ENCODE measurements around the gene UGT2A1.
"Not testable (repeated sequence)": the region's sequence is repeated elsewhere in the genome, so short reads cannot be mapped to it uniquely, and the experiment has no call there.

Gene UGT2A1

GRCh38 chr4:69653147-69653546 lies at the start of gene UGT2A1:
Gene UGT2A1, minus strand, starts transcription at chr4:69653247. Its CDS starts 5,603 bp downstream, at chr4:69647644.
- no peak for DNase-seq (ENCODE audit: low read depth)

DNA sequence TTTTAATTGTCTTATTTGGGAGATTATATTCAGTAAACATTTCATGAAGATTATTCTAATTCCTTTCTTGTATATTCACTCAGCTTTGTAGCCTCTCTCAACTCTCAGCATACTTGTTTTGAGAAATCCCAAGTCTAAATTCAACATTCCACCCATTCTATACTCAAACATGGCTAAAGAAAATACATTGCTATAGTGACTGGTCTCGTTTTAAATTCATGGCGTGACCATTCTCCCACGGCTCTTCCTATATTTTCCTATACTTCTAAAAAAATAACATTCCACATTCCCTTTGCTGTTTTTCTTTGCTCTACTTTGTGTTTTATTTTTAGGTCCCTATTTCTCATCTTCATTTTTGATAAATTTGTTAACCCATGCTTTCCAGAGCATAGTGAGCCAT lies 49.2 kb upstream of the UGT2A1 start:
- no peak for DNase-seq (ENCODE audit: low read depth)

DNA sequence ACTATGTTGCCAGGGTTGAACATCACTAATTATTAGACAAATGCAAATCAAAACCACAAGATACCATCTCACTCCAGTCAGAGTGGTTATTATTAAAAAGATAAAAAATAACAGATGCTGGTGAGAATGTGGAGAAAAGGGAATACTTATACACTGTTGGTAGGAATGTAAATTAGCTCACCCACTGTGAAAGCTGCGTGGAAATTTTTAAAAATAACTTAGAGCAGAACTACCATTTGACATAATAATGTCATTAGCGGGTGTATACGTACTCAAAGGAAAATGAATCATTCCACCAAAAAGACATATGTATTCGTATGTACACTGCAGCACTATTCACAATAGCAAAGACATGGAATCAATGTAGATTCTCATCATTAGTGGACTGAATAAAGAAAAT lies 48.6 kb upstream of the UGT2A1 start:
- no peak for DNase-seq (ENCODE audit: low read depth)

- DNase-seq (ENCODE audit: low read depth): no peak
Measured at GRCh38 chr4:69697536-69698242, 44.6 kb upstream of the UGT2A1 start.

DNA sequence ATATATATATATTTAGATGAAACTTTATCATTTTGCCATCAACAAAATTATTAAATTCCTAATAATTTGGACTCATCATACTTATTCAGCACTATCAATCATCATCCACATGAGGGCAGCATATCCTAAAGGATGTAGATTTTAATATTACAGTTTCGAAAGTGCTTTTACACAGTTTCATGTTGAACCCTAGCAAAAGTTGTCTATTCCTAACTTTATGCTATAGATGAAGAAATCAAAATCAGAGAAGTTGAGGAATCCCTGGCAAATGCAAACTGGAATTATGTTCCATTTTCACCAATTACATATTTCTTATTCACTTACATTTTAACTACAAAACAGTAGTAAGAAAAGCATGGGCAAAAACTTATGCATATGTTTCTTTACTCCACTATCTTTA lies 36.6 kb upstream of the UGT2A1 start:
- DNase-seq (ENCODE audit: low read depth): no peak

GRCh38 chr4:69684804-69685203 lies 31.8 kb upstream of the UGT2A1 start:
- no peak for DNase-seq (ENCODE audit: low read depth)

- DNase-seq (ENCODE audit: low read depth): no peak
Measured at GRCh38 chr4:69668680-69669079, 15.6 kb upstream of the UGT2A1 start.

- not testable (repeated sequence) for DNase-seq (ENCODE audit: low read depth)
Measured at GRCh38 chr4:69664009-69664408, 11.0 kb upstream of the UGT2A1 start.

DNA sequence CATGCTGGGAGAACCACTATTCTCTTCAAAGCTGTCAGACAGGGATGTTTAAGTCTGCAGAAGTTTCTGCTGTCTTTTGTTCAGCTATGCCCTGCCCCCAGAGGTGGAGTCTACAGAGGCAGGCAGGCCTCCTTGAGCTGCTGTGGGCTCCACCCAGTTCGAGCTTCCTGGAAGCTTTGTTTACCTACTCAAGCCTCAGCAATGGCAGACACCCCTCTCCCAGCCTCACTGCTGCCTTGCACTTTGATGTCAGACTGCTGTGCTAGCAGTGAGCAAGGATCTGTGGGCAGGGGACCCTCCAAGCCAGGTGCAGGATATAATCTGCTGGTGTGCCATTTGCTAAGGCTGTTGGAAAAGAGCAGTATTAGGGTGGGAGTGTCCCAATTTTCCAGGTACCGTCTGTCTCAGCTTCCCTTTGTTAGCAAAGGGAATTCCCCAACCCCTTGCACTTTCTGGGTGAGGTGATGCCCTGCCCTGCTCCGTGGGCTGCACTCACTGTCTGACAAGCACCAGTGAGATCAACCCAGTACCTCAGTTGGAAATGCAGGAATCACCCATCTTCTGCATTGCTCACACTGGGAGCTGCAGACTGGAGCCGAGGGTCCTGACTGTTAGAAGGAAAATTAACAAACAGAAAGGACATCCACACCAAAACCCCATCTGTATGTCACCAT lies 8.2 kb upstream of the UGT2A1 start:
- not testable (repeated sequence) for DNase-seq (ENCODE audit: low read depth)

- no peak for DNase-seq (ENCODE audit: low read depth)
Measured at GRCh38 chr4:69658133-69658532, 5.1 kb upstream of the UGT2A1 start.

- no peak for DNase-seq (ENCODE audit: low read depth)
Measured at GRCh38 chr4:69656653-69657158, 3.7 kb upstream of the UGT2A1 start.

DNA sequence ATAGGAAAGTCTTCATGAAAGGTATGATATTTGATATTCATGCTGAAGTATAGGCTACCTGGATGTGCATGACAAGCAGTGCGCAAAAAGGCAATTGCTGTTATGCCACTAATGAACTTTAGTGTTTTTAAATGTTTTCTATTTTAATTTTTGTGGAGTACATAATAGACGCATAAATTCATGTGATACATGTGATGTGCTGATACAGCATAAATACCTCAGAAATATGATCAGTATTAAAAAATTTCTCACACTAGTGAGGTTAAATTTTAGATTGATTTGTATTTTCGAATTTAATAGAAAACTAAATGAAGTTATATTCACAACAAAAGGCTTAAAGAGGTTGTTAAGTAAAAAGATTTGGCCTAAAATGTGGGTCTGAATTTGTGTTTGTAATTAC lies 2.2 kb downstream of the UGT2A1 start:
- DNase-seq (ENCODE audit: low read depth): no peak

DNA sequence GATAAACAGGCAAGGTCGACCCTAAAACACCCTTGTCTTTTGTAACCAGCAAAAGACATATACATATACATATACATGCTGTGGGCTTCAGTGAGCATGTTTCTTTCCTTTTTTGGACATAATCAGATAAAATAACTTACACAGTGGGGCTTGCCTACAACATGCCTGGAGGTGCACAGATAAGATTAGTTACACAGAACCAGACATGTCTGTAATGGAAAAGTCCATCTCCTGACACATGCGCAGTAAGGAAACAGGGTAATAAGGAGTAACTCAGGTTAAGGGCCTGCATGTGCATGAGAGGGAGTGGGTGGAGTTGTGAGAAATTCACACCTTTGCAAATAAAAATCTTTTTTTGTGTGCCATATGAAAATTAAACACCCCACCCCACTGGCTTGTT lies 3.4 kb downstream of the UGT2A1 start:
- DNase-seq (ENCODE audit: low read depth): no peak

DNA sequence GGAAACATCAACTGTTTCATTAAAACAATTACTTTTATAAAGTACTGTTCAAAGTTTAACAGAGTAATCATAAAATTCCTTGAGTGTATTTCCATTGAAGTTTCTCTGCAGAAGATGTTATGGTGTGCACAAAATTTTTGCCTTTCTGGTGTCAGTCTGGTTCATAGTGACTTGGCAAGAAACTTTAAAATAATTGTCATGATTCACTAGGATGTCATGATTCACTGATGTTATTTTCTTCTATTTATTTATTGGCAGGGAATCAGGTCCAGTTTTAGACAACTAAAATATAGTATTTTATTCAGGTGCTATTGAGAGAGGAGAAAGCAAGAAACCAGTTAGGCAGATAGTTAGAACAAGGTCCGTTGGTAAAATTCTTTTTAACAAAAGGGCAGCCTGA lies 3.8 kb downstream of the UGT2A1 start:
- DNase-seq (ENCODE audit: low read depth): no peak

GRCh38 chr4:69642961-69643360 lies 10.1 kb downstream of the UGT2A1 start:
- DNase-seq (ENCODE audit: low read depth): no peak

DNA sequence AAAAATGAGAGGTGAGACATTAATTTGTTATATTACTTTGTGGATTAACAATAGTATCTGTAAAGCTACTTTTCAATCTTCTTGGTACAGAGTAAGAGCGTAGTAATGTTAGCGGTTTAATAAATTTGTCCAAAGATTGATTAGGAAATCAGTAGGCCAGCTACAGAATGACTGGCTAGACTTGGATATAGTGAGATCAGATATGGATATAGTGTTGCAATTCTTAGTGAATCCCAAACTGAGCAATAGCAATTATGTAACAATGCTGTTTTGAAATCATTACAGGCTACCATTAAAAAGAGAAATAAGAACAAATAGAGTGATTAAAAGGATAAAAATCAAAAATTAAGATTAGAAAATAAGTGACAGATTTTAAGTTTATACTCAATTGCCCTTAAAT lies 12.8 kb downstream of the UGT2A1 start:
- no peak for DNase-seq (ENCODE audit: low read depth)

DNA sequence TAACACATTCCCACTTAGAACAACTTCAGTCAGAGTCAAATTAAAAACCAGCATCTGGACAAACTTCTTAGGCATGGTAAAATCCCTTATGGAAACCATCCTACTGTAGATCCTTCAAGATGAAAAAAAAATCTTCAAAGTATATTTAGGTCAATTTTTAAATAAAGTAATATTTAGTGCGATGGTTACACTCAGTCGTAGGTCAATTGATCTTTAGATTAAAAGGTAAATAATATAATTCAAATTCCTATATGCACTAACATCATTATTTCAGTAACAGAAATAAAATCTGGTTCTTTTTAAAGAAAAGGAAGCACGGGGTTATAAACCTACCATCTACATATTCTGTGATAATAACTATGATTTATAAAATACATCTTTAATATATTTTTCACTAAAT lies 13.5 kb downstream of the UGT2A1 start, which contains the start of gene UGT2A2:
UGT2A2 (minus strand) TSS at position 101 of the 400 bp plus-strand sequence; CDS start at position 99, 2 bp downstream.
- DNase-seq (ENCODE audit: low read depth): no peak

GRCh38 chr4:69617083-69617694 lies 35.9 kb downstream of the UGT2A1 start:
- no peak for DNase-seq (ENCODE audit: low read depth)

DNA sequence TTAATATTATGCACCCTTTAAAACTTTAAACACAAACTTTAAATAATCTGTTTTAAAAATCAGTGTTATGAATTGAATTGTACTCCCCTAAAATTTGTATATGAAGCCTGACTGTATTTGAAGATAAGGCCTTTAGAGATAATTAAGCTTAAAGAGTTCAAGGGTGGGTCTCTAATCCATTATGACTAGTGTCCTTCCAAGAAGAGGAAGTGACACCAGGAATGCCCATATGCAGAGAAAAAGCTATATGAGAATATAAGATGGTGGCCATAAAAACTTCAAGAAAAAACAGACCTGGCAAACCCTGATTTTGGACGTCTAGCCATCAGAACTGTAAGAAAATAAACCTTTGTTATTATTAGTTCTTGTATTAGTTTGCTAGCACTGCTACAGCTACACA lies 42.6 kb downstream of the UGT2A1 start:
- no peak for DNase-seq (ENCODE audit: low read depth)

GRCh38 chr4:69601065-69601464 lies 52.0 kb downstream of the UGT2A1 start:
- no peak for DNase-seq (ENCODE audit: low read depth)

- DNase-seq (ENCODE audit: low read depth): no peak
Measured at GRCh38 chr4:69600013-69600412, 53.0 kb downstream of the UGT2A1 start.

GRCh38 chr4:69594382-69594781 lies 58.7 kb downstream of the UGT2A1 start:
- no peak for DNase-seq (ENCODE audit: low read depth)

GRCh38 chr4:69591364-69591763 lies 61.7 kb downstream of the UGT2A1 start:
- no peak for DNase-seq (ENCODE audit: low read depth)

Measured in activated gamma-delta T cell treated with anti-CD3 and anti-CD28 coated beads, Interleukin-2, amount 50 U/mL, for 16 hours (primary cell).